GM18508 (cell line): ENCODE measurements around the gene GLI3.

Source experiments
- ATAC-seq: cut with Tn5 transposase; IDR thresholded peaks from one replicate; pipeline ENCODE4 v1.9.1; 2021; ENCODE audit warnings: moderate number of reproducible peaks; ENCODE audit not compliant: insufficient read depth, unreplicated experiment

The GLI3 gene

DNA sequence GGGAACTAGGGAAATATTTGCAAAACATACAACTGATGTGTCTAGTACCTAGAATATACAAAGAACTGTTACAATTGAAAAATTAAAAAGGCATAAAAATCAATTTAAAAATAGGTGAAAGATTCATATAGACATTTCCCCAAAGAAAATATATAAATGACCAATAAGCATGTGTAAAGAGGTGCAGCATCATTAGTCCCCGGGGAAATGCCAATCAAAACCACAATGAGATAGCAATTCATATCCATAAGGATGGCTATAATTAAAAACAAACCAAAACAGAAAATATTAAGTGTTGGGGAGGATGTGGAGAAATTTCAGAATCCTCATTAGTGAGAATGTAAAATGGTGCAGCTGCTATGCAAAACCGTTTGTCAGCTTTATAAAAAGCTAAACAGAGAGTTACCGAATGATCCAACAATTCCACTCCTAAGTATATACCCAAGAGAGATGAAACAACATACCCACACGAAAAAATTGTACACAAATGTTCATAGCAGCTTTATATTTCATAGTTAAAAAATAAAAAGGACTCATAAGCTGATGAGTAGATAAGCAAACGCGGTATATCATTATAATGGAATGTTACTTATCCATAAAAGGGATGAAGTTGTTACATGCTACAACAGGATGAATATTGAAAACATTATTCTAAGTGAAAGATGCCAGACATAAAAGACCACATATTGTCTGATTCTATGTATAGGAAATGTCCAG lies 324.0 kb downstream of the GLI3 start:
- no peak for ATAC-seq

DNA sequence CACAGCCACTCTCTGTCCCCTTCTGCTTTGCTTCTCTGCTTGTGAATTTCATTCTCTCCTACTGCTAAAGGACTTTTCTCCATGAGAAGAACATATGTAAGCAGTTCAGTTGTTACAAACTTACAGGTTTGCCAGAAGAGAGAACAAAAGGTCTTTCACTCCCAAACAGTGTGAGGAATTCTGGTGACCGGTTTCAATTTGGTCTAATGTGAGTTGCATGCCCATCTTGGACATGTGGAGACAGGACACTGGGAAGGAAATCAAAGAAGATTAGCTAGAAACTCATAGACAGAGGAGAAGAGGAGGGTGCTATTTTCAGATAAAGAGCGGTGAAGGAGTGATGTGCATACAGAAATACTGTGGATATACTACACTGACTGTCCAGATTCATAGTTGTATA lies 324.6 kb downstream of the GLI3 start:
- no peak for ATAC-seq

DNA sequence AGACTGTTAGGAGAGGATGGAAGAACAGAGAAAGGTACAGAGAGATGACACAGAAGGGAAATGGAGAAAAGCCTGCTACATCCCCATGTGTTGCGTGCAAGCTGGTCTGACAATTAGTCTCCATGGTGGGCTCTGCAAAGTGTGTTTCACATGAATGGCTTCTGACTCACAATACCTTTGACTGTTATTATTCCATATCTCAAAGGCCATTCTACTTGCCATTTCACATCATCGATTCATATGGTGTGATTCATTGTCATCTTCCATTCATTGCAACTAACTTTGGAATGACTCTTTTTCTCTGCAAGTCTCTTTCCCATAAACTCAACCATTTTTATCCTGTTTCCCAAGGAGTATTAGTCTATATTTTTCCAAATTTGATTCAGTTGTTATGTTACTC lies 325.2 kb downstream of the GLI3 start:
- ATAC-seq, result no peak
